BLaER1 (cell line): Measurements from ENCODE around the gene ZNF614.
"Not testable (repeated sequence)": the region's sequence is repeated elsewhere in the genome, so short reads cannot be mapped to it uniquely, and the experiment has no call there.

Experiments used
- H3K27ac ChIP-seq: shearing (Covaris generic); formaldehyde crosslinking; 2 replicates; pipeline ENCODE4 v1.8.1; 2022
- H3K27me3 ChIP-seq: shearing (Covaris generic); formaldehyde crosslinking; 2 replicates; pipeline ENCODE4 v1.8.1; 2022
- H3K36me3 ChIP-seq: shearing (Covaris generic); formaldehyde crosslinking; 2 replicates; pipeline ENCODE4 v1.8.1; 2022
- H3K4me1 ChIP-seq: shearing (Covaris generic); formaldehyde crosslinking; 2 replicates; pipeline ENCODE4 v1.8.1; 2022
- H3K4me2 ChIP-seq: shearing (Covaris generic); formaldehyde crosslinking; 2 replicates; pipeline ENCODE4 v1.8.1; 2022
- H3K4me3 ChIP-seq: shearing (Covaris generic); formaldehyde crosslinking; 2 replicates; pipeline ENCODE4 v1.8.1; 2022
- H3K9ac ChIP-seq: shearing (Covaris generic); formaldehyde crosslinking; 2 replicates; pipeline ENCODE4 v1.8.1; 2022
- H3K9me3 ChIP-seq: shearing (Covaris generic); formaldehyde crosslinking; 2 replicates; pipeline ENCODE4 v1.8.1; 2022
- H4K20me1 ChIP-seq: shearing (Covaris generic); formaldehyde crosslinking; 2 replicates; pipeline ENCODE4 v1.8.1; 2022
- Cebpa-rat ChIP-seq: shearing (Covaris generic); IDR thresholded peaks from 2 replicates; pipeline ENCODE4 v1.8.1; 2022

ZNF614 gene

GRCh38 chr19:52034051-52034728 is 6.0 kb upstream of the ZNF614 start:
- Histone ChIP-seq H3K27ac (no peak overlapping the region), H3K4me3 (peak overlapping the region; percentile 27), H3K4me1 (peaks cover 2% of the 10 kb centered on the region), H3K27me3 (no peaks in the 10 kb centered on the region), H4K20me1 (no peaks in the 10 kb centered on the region), H3K9ac (no peak overlapping the region), H3K4me2 (no peak overlapping the region), H3K9me3 (peaks cover 95% of the 10 kb centered on the region), H3K36me3 (peaks cover 82% of the 10 kb centered on the region)
- no peak for TF ChIP-seq Cebpa-rat

GRCh38 chr19:52028780-52029123 is 573 bp upstream of the ZNF614 start:
- peak overlapping the region; percentile 91 for H3K4me2 ChIP-seq
- H3K4me1 ChIP-seq: peaks cover 20% of the 10 kb centered on the region
- TF ChIP-seq Cebpa-rat: no peak
- H4K20me1 ChIP-seq: no peaks in the 10 kb centered on the region
- H3K4me3 ChIP-seq: peak overlapping the region; percentile 84
- no peaks in the 10 kb centered on the region for H3K27me3 ChIP-seq
- peaks cover 59% of the 10 kb centered on the region for H3K36me3 ChIP-seq
- peak overlapping the region; percentile 96 for H3K9ac ChIP-seq
- peaks cover 73% of the 10 kb centered on the region for H3K9me3 ChIP-seq
- H3K27ac ChIP-seq: peak overlapping the region; percentile 93

GRCh38 chr19:52026255-52026990 is 1.8 kb downstream of the ZNF614 start:
- not testable (repeated sequence) for H3K27me3 ChIP-seq, H4K20me1 ChIP-seq, H3K9ac ChIP-seq, H3K27ac ChIP-seq
- Histone ChIP-seq H3K9me3 (peaks cover 73% of the 10 kb centered on the region), H3K4me1 (peaks cover 20% of the 10 kb centered on the region), H3K4me2 (peak overlapping the region; percentile 91), H3K36me3 (peaks cover 61% of the 10 kb centered on the region), H3K4me3 (peak overlapping the region; percentile 84; the same call in 1 of the 2 replicates)

GRCh38 chr19:52024478-52024877 is 3.7 kb downstream of the ZNF614 start:
- not testable (repeated sequence) for H3K4me2 ChIP-seq, H3K9ac ChIP-seq, H3K27me3 ChIP-seq, H3K27ac ChIP-seq, H4K20me1 ChIP-seq
- Histone ChIP-seq H3K4me1 (peaks cover 20% of the 10 kb centered on the region), H3K9me3 (peaks cover 76% of the 10 kb centered on the region), H3K36me3 (peaks cover 75% of the 10 kb centered on the region), H3K4me3 (0 out of 2 replicates have a peak overlapping the region, but pooled peaks have one; percentile 1)

- H3K9ac ChIP-seq: no peak overlapping the region
- no peak overlapping the region for H3K4me2 ChIP-seq
- H3K4me1 ChIP-seq: peaks cover 10% of the 10 kb centered on the region
- H3K9me3 ChIP-seq: peaks cover 99% of the 10 kb centered on the region
- H4K20me1 ChIP-seq: no peaks in the 10 kb centered on the region
- H3K27me3 ChIP-seq: no peaks in the 10 kb centered on the region
- H3K36me3 ChIP-seq: peaks cover 97% of the 10 kb centered on the region
- H3K4me3 ChIP-seq: no peak overlapping the region
- TF ChIP-seq Cebpa-rat: no peak
- H3K27ac ChIP-seq: no peak overlapping the region
These were observed 6.0 kb downstream of the ZNF614 start for GRCh38 chr19:52022193-52022592.

GRCh38 chr19:52020506-52020905 is 7.7 kb downstream of the ZNF614 start:
- H3K9ac ChIP-seq: no peak overlapping the region
- no peak overlapping the region for H3K4me2 ChIP-seq
- no peaks in the 10 kb centered on the region for H3K27me3 ChIP-seq
- no peak overlapping the region for H3K27ac ChIP-seq
- H3K4me3 ChIP-seq: no peak overlapping the region
- H4K20me1 ChIP-seq: no peaks in the 10 kb centered on the region
- H3K4me1 ChIP-seq: no peaks in the 10 kb centered on the region
- peaks cover 100% of the 10 kb centered on the region for H3K36me3 ChIP-seq
- TF ChIP-seq Cebpa-rat: no peak
- H3K9me3 ChIP-seq: peaks cover 100% of the 10 kb centered on the region

GRCh38 chr19:52010674-52011073 is 17.5 kb downstream of the ZNF614 start:
- Histone ChIP-seq H3K9ac (no peak overlapping the region), H3K4me3 (no peak overlapping the region), H3K9me3 (peaks cover 52% of the 10 kb centered on the region), H3K36me3 (peaks cover 43% of the 10 kb centered on the region), H3K27me3 (no peaks in the 10 kb centered on the region), H3K4me2 (no peak overlapping the region), H3K27ac (no peak overlapping the region), H3K4me1 (peaks cover 10% of the 10 kb centered on the region), H4K20me1 (no peaks in the 10 kb centered on the region)
- no peak for TF ChIP-seq Cebpa-rat

- peaks cover 10% of the 10 kb centered on the region for H3K4me1 ChIP-seq
- no peak for TF ChIP-seq Cebpa-rat
- peaks cover 57% of the 10 kb centered on the region for H3K9me3 ChIP-seq
- H3K27me3 ChIP-seq: no peaks in the 10 kb centered on the region
- H3K36me3 ChIP-seq: peaks cover 41% of the 10 kb centered on the region
- peak within 1 kb of the TSS; percentile 92 for H3K9ac ChIP-seq
- peak within 1 kb of the TSS; percentile 82 for H3K4me3 ChIP-seq
- H3K27ac ChIP-seq: peak within 1 kb of the TSS; percentile 94
- H3K4me2 ChIP-seq: peak within 1 kb of the TSS; percentile 91
- no peaks in the 10 kb centered on the region for H4K20me1 ChIP-seq
These were observed 20.2 kb downstream of the ZNF614 start, which contains the start of gene ZNF615 for GRCh38 chr19:52007806-52008557. Gene ZNF615, minus strand, starts transcription at chr19:52008211. Its CDS starts 4,500 bp downstream, at chr19:52003711.

GRCh38 chr19:52007451-52007805 is 20.8 kb downstream of the ZNF614 start:
- Histone ChIP-seq H3K27ac (peak overlapping the region; percentile 94), H3K27me3 (no peaks in the 10 kb centered on the region), H3K4me3 (peak overlapping the region; percentile 82), H3K9me3 (peaks cover 56% of the 10 kb centered on the region), H4K20me1 (no peaks in the 10 kb centered on the region), H3K9ac (peak overlapping the region; percentile 92), H3K36me3 (peaks cover 41% of the 10 kb centered on the region), H3K4me1 (peaks cover 10% of the 10 kb centered on the region), H3K4me2 (peak overlapping the region; percentile 91)
- TF ChIP-seq Cebpa-rat: no peak

- Histone ChIP-seq H3K4me2 (no peak overlapping the region), H3K27ac (no peak overlapping the region), H3K27me3 (no peaks in the 10 kb centered on the region), H3K9me3 (peaks cover 96% of the 10 kb centered on the region), H3K9ac (no peak overlapping the region), H4K20me1 (no peaks in the 10 kb centered on the region), H3K4me1 (no peaks in the 10 kb centered on the region), H3K4me3 (peak overlapping the region; percentile 41), H3K36me3 (peaks cover 84% of the 10 kb centered on the region)
- TF ChIP-seq Cebpa-rat: no peak
These were observed 34.0 kb downstream of the ZNF614 start for GRCh38 chr19:51994048-51994644.
